Ascending aorta (tissue), 2 donors: ENCODE data around the gene STIM1. TPM values are rescaled to one million over a fixed set of nuclear protein-coding genes. Genes with fewer than 3 reads are reported as not detected.

Experiments used
- DNase-seq, 2 donors: peaks; one replicate each; pipeline ENCODE4 v3.0.0-alpha.2; 2019; ENCODE audit warnings: low spot score in 2 of 2
- H3K27ac ChIP-seq, 2 donors: fragments of 200-600 bp; sonication (generic); one replicate each; pipeline ENCODE4 v1.5.1; 2016 to 2017; ENCODE audit warnings: mild to moderate bottlenecking in 1 of 2
- H3K27me3 ChIP-seq: fragments of 200-600 bp; sonication (generic); one replicate; pipeline ENCODE4 v1.5.1; 2017
- H3K36me3 ChIP-seq, 2 donors: fragments of 200-600 bp; sonication (generic); one replicate each; pipeline ENCODE4 v1.5.1; 2016
- H3K4me1 ChIP-seq, 2 donors: fragments of 200-600 bp; sonication (generic); one replicate each; pipeline ENCODE4 v1.5.1; 2016 to 2017; ENCODE audit warnings: mild to moderate bottlenecking in 1 of 2
- H3K4me3 ChIP-seq, 2 donors: fragments of 200-600 bp; sonication (generic); one replicate each; pipeline ENCODE4 v1.5.1; 2016 to 2017; ENCODE audit warnings: mild to moderate bottlenecking in 1 of 2
- H3K9me3 ChIP-seq, 2 donors: fragments of 200-600 bp; sonication (generic); one replicate each; pipeline ENCODE4 v1.5.1; 2016
- CTCF ChIP-seq, 3 experiments: fragments of 200-600 bp in 2 of 3; fragments of 450-650 bp in 1 of 3; sonication (generic) in 2 of 3; IDR thresholded peaks; one replicate each; pipeline ENCODE4 v1.5.1; 2016 to 2019; ENCODE audit warnings: antibody characterized with exemption in 3 of 3, mild to moderate bottlenecking in 1 of 3, moderate library complexity in 1 of 3
- intact Hi-C: fragments of 100-400 bp; cut with DNase I; formaldehyde crosslinking; loops from one replicate; pipeline ENCODE4 v1.15.1; 2023
- total RNA-seq: library from RNA; depleted of rRNA; stranded (reverse); fragments of >200 nt; gene quantifications from one replicate; pipeline ENCODE4 v1.1.0, GENCODE V29; 2016

The STIM1 gene
- total RNA-seq, 1 donor from 2014 or later = 48.1 TPM

GRCh38 chr11:3967695-3968094 is 112.2 kb downstream of the STIM1 start:
- no peak overlapping the region for H3K4me3 ChIP-seq
- H3K4me1 ChIP-seq = peaks cover 0 to 2% of the 10 kb centered on the region in 2 donors
- intact Hi-C loops = no loop called here
- no peak for TF ChIP-seq CTCF (IDR thresholded peaks at IDR 0.05)
- H3K27ac ChIP-seq = no peak overlapping the region
- H3K9me3 ChIP-seq = no peaks in the 10 kb centered on the region
- no peaks in the 10 kb centered on the region for H3K27me3 ChIP-seq
- peaks cover 6 to 7% of the 10 kb centered on the region in 2 donors for H3K36me3 ChIP-seq
- DNase-seq = no peak

GRCh38 chr11:3969200-3969599 is 113.7 kb downstream of the STIM1 start:
- TF ChIP-seq CTCF (IDR thresholded peaks at IDR 0.05) = no peak
- peaks cover 0 to 2% of the 10 kb centered on the region in 2 donors for H3K4me1 ChIP-seq
- H3K27me3 ChIP-seq = no peaks in the 10 kb centered on the region
- DNase-seq = no peak
- H3K36me3 ChIP-seq = peaks cover 6 to 7% of the 10 kb centered on the region in 2 donors
- intact Hi-C loops = no loop called here
- H3K27ac ChIP-seq = no peak overlapping the region
- H3K4me3 ChIP-seq = no peak overlapping the region
- no peaks in the 10 kb centered on the region for H3K9me3 ChIP-seq

DNA sequence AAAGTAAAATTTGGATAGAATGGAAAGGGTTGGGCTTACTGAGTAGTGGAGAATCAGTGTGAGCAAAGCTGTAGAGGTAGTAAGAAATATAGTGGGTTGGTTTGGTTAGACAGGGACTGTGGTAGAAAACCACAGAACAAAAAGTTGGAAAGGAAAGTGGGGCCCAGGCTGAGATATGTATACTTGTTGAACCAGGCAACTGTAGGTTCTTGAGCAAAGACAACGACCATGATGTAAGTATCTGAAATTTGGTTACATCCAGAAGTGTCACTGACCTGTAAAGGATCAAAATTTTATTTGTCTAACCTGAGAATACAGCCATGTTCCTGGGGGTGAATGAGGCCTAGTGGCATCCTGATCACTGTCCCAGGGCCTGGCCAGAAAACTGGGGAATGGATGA is 114.1 kb downstream of the STIM1 start:
- Histone ChIP-seq H3K27ac (no peak overlapping the region), H3K4me1 (peaks cover 0 to 2% of the 10 kb centered on the region in 2 donors), H3K36me3 (peaks cover 6 to 7% of the 10 kb centered on the region in 2 donors), H3K4me3 (no peak overlapping the region), H3K9me3 (no peaks in the 10 kb centered on the region), H3K27me3 (no peaks in the 10 kb centered on the region)
- intact Hi-C loops = no loop called here
- no peak for DNase-seq
- TF ChIP-seq CTCF (IDR thresholded peaks at IDR 0.05) = no peak

GRCh38 chr11:3970108-3970507 is 114.6 kb downstream of the STIM1 start:
- H3K4me3 ChIP-seq = no peak overlapping the region
- H3K9me3 ChIP-seq = no peaks in the 10 kb centered on the region
- DNase-seq = no peak
- no peaks in the 10 kb centered on the region for H3K27me3 ChIP-seq
- no peak for TF ChIP-seq CTCF (IDR thresholded peaks at IDR 0.05)
- no peak overlapping the region for H3K27ac ChIP-seq
- H3K4me1 ChIP-seq = peaks cover 0 to 2% of the 10 kb centered on the region in 2 donors
- intact Hi-C loops = no loop called here
- H3K36me3 ChIP-seq = peaks cover 6 to 7% of the 10 kb centered on the region in 2 donors

GRCh38 chr11:3971756-3972404 is 116.4 kb downstream of the STIM1 start:
- no peaks in the 10 kb centered on the region for H3K9me3 ChIP-seq
- H3K36me3 ChIP-seq = peaks cover 6 to 7% of the 10 kb centered on the region in 2 donors
- TF ChIP-seq CTCF (IDR thresholded peaks at IDR 0.05) = no peak
- H3K27ac ChIP-seq = no peak overlapping the region
- no peaks in the 10 kb centered on the region for H3K27me3 ChIP-seq
- H3K4me3 ChIP-seq = no peak overlapping the region
- intact Hi-C loops = no loop called here
- H3K4me1 ChIP-seq = peaks cover 0 to 2% of the 10 kb centered on the region in 2 donors
- no peak for DNase-seq
